Neural cell (in vitro differentiated cells): ENCODE results near the gene SOX12. TPM values are rescaled to one million over a fixed set of nuclear protein-coding genes. Genes with fewer than 3 reads are reported as not detected.
A peak's percentile ranks its signal among the peaks of the same experiment; 100 is the strongest.

Experiments
- H2AFZ ChIP-seq: fragments of 200-600, 300-800 bp; sonication (generic), shearing (Covaris generic); 2 replicates; pipeline ENCODE4 v1.6.0; 2014; ENCODE audit warnings: low read depth, mild to moderate bottlenecking, antibody characterized with exemption, low read length, moderate library complexity
- H3F3A ChIP-seq: fragments of 200-600 bp; shearing (Covaris generic); 2 replicates; pipeline ENCODE4 v1.6.1; 2016; ENCODE audit warnings: mild to moderate bottlenecking, moderate library complexity, mixed read lengths, antibody characterized with exemption, low read length; ENCODE audit not compliant: insufficient read depth, poor library complexity, severe bottlenecking
- H3K27ac ChIP-seq: fragments of 200-600, 300-800 bp; sonication (generic), shearing (Covaris generic); 2 replicates; pipeline ENCODE4 v1.5.1; 2014; ENCODE audit warnings: mild to moderate bottlenecking, low read length, moderate library complexity
- H3K27me3 ChIP-seq: fragments of 300-800, 200-600 bp; sonication (generic), shearing (Covaris generic); 2 replicates; pipeline ENCODE4 v1.6.0; 2014; ENCODE audit warnings: mild to moderate bottlenecking, low read depth, low read length, moderate library complexity; ENCODE audit not compliant: insufficient read depth
- H3K36me3 ChIP-seq: fragments of 300-800, 200-600 bp; sonication (generic), shearing (Covaris generic); 2 replicates; pipeline ENCODE4 v1.5.1; 2014; ENCODE audit warnings: mild to moderate bottlenecking, antibody characterized with exemption, low read length, moderate library complexity; ENCODE audit not compliant: insufficient read depth
- H3K4me2 ChIP-seq: fragments of 300-800, 200-600 bp; sonication (generic), shearing (Covaris generic); 2 replicates; pipeline ENCODE4 v1.6.0; 2014; ENCODE audit warnings: mild to moderate bottlenecking, low read length
- H3K4me3 ChIP-seq: fragments of 300-800, 200-600 bp; sonication (generic), shearing (Covaris generic); 2 replicates; pipeline ENCODE4 v1.5.1; 2014; ENCODE audit warnings: mild to moderate bottlenecking, low read length, moderate library complexity
- H3K79me2 ChIP-seq: fragments of 200-600 bp; shearing (Covaris generic); replicated peaks from 2 replicates; pipeline ENCODE4 v1.6.0; 2014; ENCODE audit warnings: mild to moderate bottlenecking, low read length, moderate library complexity; ENCODE audit not compliant: insufficient read depth
- H3K9ac ChIP-seq: fragments of 300-800, 200-600 bp; sonication (generic), shearing (Covaris generic); 2 replicates; pipeline ENCODE4 v1.6.1; 2016; ENCODE audit warnings: mild to moderate bottlenecking, low read length, mixed read lengths
- H3K9me2 ChIP-seq: fragments of 200-600 bp; shearing (Covaris generic); 2 replicates; pipeline ENCODE4 v1.6.1; 2016; ENCODE audit warnings: mild to moderate bottlenecking, low read length, mixed read lengths; ENCODE audit not compliant: insufficient read depth
- H3K9me3 ChIP-seq: fragments of 200-600, 300-800 bp; sonication (generic), shearing (Covaris generic); 2 replicates; pipeline ENCODE4 v1.6.1; 2016; ENCODE audit warnings: mild to moderate bottlenecking, mixed run types, low read length, moderate library complexity, mixed read lengths
- H4K20me1 ChIP-seq: fragments of 200-600 bp; shearing (Covaris generic); 2 replicates; pipeline ENCODE4 v1.6.1; 2016; ENCODE audit warnings: mild to moderate bottlenecking, mixed run types; ENCODE audit not compliant: insufficient read depth
- CTCF ChIP-seq: fragments of 450-650 bp; IDR thresholded peaks from 2 replicates; pipeline ENCODE4 v1.5.1; 2014; ENCODE audit warnings: antibody characterized with exemption, mild to moderate bottlenecking, moderate library complexity; ENCODE audit not compliant: poor library complexity, severe bottlenecking
- EP300 ChIP-seq: fragments of 450-650 bp; conservative IDR thresholded peaks from 2 replicates; pipeline ENCODE4 v1.6.1; 2014; ENCODE audit warnings: antibody characterized with exemption, mild to moderate bottlenecking, moderate library complexity; ENCODE audit not compliant: poor library complexity, severe bottlenecking
- POLR2AphosphoS5 ChIP-seq: IDR thresholded peaks from 2 replicates; pipeline ENCODE4 v1.6.1; 2012
- REST ChIP-seq: IDR thresholded peaks from 2 replicates; pipeline ENCODE4 v1.6.1; 2012; ENCODE audit warnings: borderline replicate concordance
- SMC3 ChIP-seq: fragments of 450-650 bp; conservative IDR thresholded peaks from 2 replicates; pipeline ENCODE4 v1.6.1; 2014; ENCODE audit warnings: antibody characterized with exemption, mild to moderate bottlenecking, moderate library complexity; ENCODE audit not compliant: poor library complexity
- TAF1 ChIP-seq: IDR thresholded peaks from 2 replicates; pipeline ENCODE4 v1.6.1; 2012; ENCODE audit warnings: low read depth
- polyA plus RNA-seq: library from polyadenylated mRNA; depleted of rRNA; stranded (reverse); fragments of >200 nt; gene quantifications from 2 replicates; pipeline ENCODE4 v1.2.3, GENCODE V29; 2014

SOX12 gene
- polyA plus RNA-seq, 1 donor from 2014 or later, result 6.8 TPM

- no peak for TF ChIP-seq POLR2AphosphoS5
- TF ChIP-seq SMC3, result no peak
- TF ChIP-seq REST, result no peak
- TF ChIP-seq EP300, result no peak
- TF ChIP-seq CTCF, result no peak
- Histone ChIP-seq H3K9ac (no peak overlapping the region), H3K4me3 (no peak overlapping the region), H3K9me2 (no peaks in the 10 kb centered on the region), H2AFZ (no peak overlapping the region), H3K79me2 (peaks cover 4% of the 10 kb centered on the region), H3K9me3 (no peaks in the 10 kb centered on the region), H3K27me3 (no peaks in the 10 kb centered on the region), H3F3A (peaks cover 20% of the 10 kb centered on the region), H4K20me1 (no peaks in the 10 kb centered on the region), H3K27ac (peak overlapping the region; percentile 31), H3K4me2 (no peak overlapping the region), H3K36me3 (no peaks in the 10 kb centered on the region)
Measured at GRCh38 chr20:312067-312466, 13.3 kb upstream of the SOX12 start.

- no peak for TF ChIP-seq TAF1
- TF ChIP-seq CTCF, result no peak
- H4K20me1 ChIP-seq, result no peaks in the 10 kb centered on the region
- H3F3A ChIP-seq, result peaks cover 20% of the 10 kb centered on the region
- no peak overlapping the region for H3K4me2 ChIP-seq
- no peak overlapping the region for H3K9ac ChIP-seq
- no peaks in the 10 kb centered on the region for H3K9me3 ChIP-seq
- H3K27ac ChIP-seq, result no peak overlapping the region
- H3K9me2 ChIP-seq, result no peaks in the 10 kb centered on the region
- no peak overlapping the region for H2AFZ ChIP-seq
- peaks cover 4% of the 10 kb centered on the region for H3K79me2 ChIP-seq
- H3K4me3 ChIP-seq, result no peak overlapping the region
- H3K27me3 ChIP-seq, result no peaks in the 10 kb centered on the region
- H3K36me3 ChIP-seq, result no peaks in the 10 kb centered on the region
Measured at GRCh38 chr20:312866-313265, 12.5 kb upstream of the SOX12 start.

- H3K4me2 ChIP-seq, result no peak overlapping the region
Measured at GRCh38 chr20:313402-313801, 11.9 kb upstream of the SOX12 start.

More at GRCh38 chr20:313402-313801, 11.9 kb upstream of the SOX12 start:
- Histone ChIP-seq H3F3A (peaks cover 17% of the 10 kb centered on the region), H3K9me3 (no peaks in the 10 kb centered on the region), H3K27me3 (no peaks in the 10 kb centered on the region), H2AFZ (no peak overlapping the region), H3K79me2 (peaks cover under 1% of the 10 kb centered on the region), H3K9ac (no peak overlapping the region), H3K36me3 (no peaks in the 10 kb centered on the region), H3K4me3 (no peak overlapping the region), H4K20me1 (no peaks in the 10 kb centered on the region), H3K9me2 (no peaks in the 10 kb centered on the region), H3K27ac (no peak overlapping the region)
- TF ChIP-seq REST, result no peak
